Prostate gland (tissue), 2 donors: ENCODE measurements around the gene CTNNA2. TPM values are rescaled to one million over a fixed set of nuclear protein-coding genes. Genes with fewer than 3 reads are reported as not detected.

Source experiments
- DNase-seq: peaks from one replicate; pipeline ENCODE4 v3.0.0-alpha.2; 2019; ENCODE audit warnings: low spot score
- H3K27ac ChIP-seq, 2 donors: fragments of 200-600 bp; sonication (generic); 2 replicates each; pipeline ENCODE4 v1.5.1; 2017 to 2019
- H3K27me3 ChIP-seq: fragments of 200-600 bp; sonication (generic); replicated peaks from 2 replicates; pipeline ENCODE4 v1.5.1; 2019; ENCODE audit not compliant: insufficient read depth
- H3K36me3 ChIP-seq, 2 donors: fragments of 200-600 bp; sonication (generic); 1 replicate in 1 of 2; 2 replicates in 1 of 2; pipeline versions ENCODE4 v1.5.1 to v1.8.1; 2017 to 2019
- H3K4me1 ChIP-seq: fragments of 200-600 bp; sonication (generic); replicated peaks from 2 replicates; pipeline ENCODE4 v1.5.1; 2019
- H3K4me3 ChIP-seq, 2 donors: fragments of 200-600 bp; sonication (generic); 2 replicates each; pipeline ENCODE4 v1.5.1; 2017 to 2019
- H3K9me3 ChIP-seq: fragments of 200-600 bp; sonication (generic); 2 replicates; pipeline ENCODE4 v1.5.1; 2017
- POLR2A ChIP-seq: fragments of 450-650 bp; IDR thresholded peaks from one replicate; pipeline ENCODE4 v1.6.1; 2016; ENCODE audit warnings: antibody characterized with exemption, mild to moderate bottlenecking
- POLR2AphosphoS5 ChIP-seq: sonication (generic); formaldehyde crosslinking; IDR thresholded peaks from one replicate; pipeline ENCODE4 v1.6.1; 2017; ENCODE audit warnings: antibody characterized with exemption
- WGBS: methylation state at CpG from one replicate; pipeline ENCODE4 v1.1.5; 2018; 5-methylcytosine and 5-hydroxymethylcytosine counted together
- intact Hi-C: fragments of 100-400 bp; cut with DNase I; formaldehyde crosslinking; loops from one replicate; pipeline ENCODE4 v1.14.2; 2022
- total RNA-seq, 2 donors: library from RNA; depleted of rRNA; stranded (reverse); fragments of >200 nt; gene quantifications; one replicate each; pipeline ENCODE4 v1.1.0, GENCODE V29; 2016
- TF ChIP-seq, protein P1 (sequence below), 4 experiments: fragments of 200-600 bp in 2 of 4; fragments of 450-650 bp in 2 of 4; sonication (generic) in 2 of 4; IDR thresholded peaks; 1 replicate in 3 of 4; 2 replicates in 1 of 4; pipeline ENCODE4 v1.5.1; 2016 to 2019; ENCODE audit warnings: antibody characterized with exemption in 4 of 4, mild to moderate bottlenecking in 2 of 4, moderate library complexity in 2 of 4

CTNNA2 gene
- total RNA-seq, 2 donors from 2014 or later, result 24.3 TPM; not detected in 1

GRCh38 chr2:79529636-79530035, 16.8 kb downstream of the CTNNA2 start:
- no peaks in the 10 kb centered on the region for H3K4me1 ChIP-seq
- 66% methylated on average over 3 of the region's 3 CpGs for WGBS
- no peak overlapping the region for H3K27ac ChIP-seq
- TF ChIP-seq, protein P1, sequence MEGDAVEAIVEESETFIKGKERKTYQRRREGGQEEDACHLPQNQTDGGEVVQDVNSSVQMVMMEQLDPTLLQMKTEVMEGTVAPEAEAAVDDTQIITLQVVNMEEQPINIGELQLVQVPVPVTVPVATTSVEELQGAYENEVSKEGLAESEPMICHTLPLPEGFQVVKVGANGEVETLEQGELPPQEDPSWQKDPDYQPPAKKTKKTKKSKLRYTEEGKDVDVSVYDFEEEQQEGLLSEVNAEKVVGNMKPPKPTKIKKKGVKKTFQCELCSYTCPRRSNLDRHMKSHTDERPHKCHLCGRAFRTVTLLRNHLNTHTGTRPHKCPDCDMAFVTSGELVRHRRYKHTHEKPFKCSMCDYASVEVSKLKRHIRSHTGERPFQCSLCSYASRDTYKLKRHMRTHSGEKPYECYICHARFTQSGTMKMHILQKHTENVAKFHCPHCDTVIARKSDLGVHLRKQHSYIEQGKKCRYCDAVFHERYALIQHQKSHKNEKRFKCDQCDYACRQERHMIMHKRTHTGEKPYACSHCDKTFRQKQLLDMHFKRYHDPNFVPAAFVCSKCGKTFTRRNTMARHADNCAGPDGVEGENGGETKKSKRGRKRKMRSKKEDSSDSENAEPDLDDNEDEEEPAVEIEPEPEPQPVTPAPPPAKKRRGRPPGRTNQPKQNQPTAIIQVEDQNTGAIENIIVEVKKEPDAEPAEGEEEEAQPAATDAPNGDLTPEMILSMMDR (IDR thresholded peaks at IDR 0.05), result no peak
- TF ChIP-seq POLR2AphosphoS5 (no peak), POLR2A (no peak)
- no peak overlapping the region for H3K4me3 ChIP-seq
- DNase-seq, result no peak
- no peaks in the 10 kb centered on the region for H3K36me3 ChIP-seq
- intact Hi-C loops, result no loop called here
- H3K27me3 ChIP-seq, result no peaks in the 10 kb centered on the region
- no peaks in the 10 kb centered on the region for H3K9me3 ChIP-seq

DNA sequence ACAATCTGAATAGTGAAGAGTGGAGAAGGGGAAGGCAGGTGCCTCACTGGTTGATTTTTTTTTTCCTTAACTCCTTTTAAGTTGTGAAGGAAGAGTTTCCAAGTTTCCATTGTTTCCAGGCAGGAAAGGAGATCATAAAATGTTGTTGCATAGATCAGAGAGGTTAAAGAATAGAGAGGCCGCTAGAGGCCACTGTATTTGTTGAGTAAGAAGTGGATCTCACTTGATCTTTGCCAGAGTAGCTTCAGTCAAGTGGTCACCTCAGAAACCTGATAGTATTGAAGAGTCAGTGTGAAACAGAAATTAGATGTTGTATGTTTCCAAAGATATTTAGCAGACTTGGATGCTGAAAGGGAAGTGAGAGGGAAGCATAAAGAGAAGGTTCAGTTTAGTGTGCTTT, 17.6 kb downstream of the CTNNA2 start:
- no peaks in the 10 kb centered on the region for H3K4me1 ChIP-seq
- H3K27ac ChIP-seq, result no peak overlapping the region
- H3K4me3 ChIP-seq, result no peak overlapping the region
- WGBS, result 8% methylated on average over 1 of the region's 1 CpG
- H3K27me3 ChIP-seq, result no peaks in the 10 kb centered on the region
- no peaks in the 10 kb centered on the region for H3K36me3 ChIP-seq
- no peak for DNase-seq
- TF ChIP-seq POLR2A (no peak), POLR2AphosphoS5 (no peak)
- TF ChIP-seq, protein P1 (IDR thresholded peaks at IDR 0.05), result no peak
- no peaks in the 10 kb centered on the region for H3K9me3 ChIP-seq
- intact Hi-C loops, result no loop called here

GRCh38 chr2:79547568-79547967, 34.7 kb downstream of the CTNNA2 start:
- DNase-seq, result no peak
- intact Hi-C loops, result no loop called here
- Histone ChIP-seq H3K36me3 (no peaks in the 10 kb centered on the region), H3K27me3 (no peaks in the 10 kb centered on the region), H3K27ac (no peak overlapping the region), H3K4me1 (no peaks in the 10 kb centered on the region), H3K4me3 (no peak overlapping the region), H3K9me3 (no peaks in the 10 kb centered on the region)
- WGBS, result 75% methylated on average over 2 of the region's 2 CpGs
- TF ChIP-seq POLR2AphosphoS5 (no peak), POLR2A (no peak)
- TF ChIP-seq, protein P1 (IDR thresholded peaks at IDR 0.05), result no peak

- Histone ChIP-seq H3K36me3 (no peaks in the 10 kb centered on the region), H3K9me3 (no peaks in the 10 kb centered on the region), H3K27me3 (no peaks in the 10 kb centered on the region), H3K4me1 (no peaks in the 10 kb centered on the region), H3K27ac (no peak overlapping the region), H3K4me3 (no peak overlapping the region)
- no peak for DNase-seq
- TF ChIP-seq, protein P1 (IDR thresholded peaks at IDR 0.05), result no peak
- TF ChIP-seq POLR2A (no peak), POLR2AphosphoS5 (no peak)
- whole genome bisulfite sequencing, result 100% methylated on average over 1 of the region's 1 CpG
- intact Hi-C loops, result no loop called here
Observed at GRCh38 chr2:79552653-79553052, 39.8 kb downstream of the CTNNA2 start.

GRCh38 chr2:79554899-79555298, 42.0 kb downstream of the CTNNA2 start:
- Histone ChIP-seq H3K9me3 (no peaks in the 10 kb centered on the region), H3K4me1 (no peaks in the 10 kb centered on the region), H3K27ac (no peak overlapping the region), H3K27me3 (no peaks in the 10 kb centered on the region), H3K36me3 (no peaks in the 10 kb centered on the region), H3K4me3 (no peak overlapping the region)
- intact Hi-C loops, result no loop called here
- TF ChIP-seq POLR2AphosphoS5 (no peak), POLR2A (no peak)
- TF ChIP-seq, protein P1 (IDR thresholded peaks at IDR 0.05), result no peak
- DNase-seq, result no peak
